Trophoblast cell (in vitro differentiated cells and primary cell): ENCODE data around the gene MPZL3.

Source experiments
- DNase-seq, 2 donors: peaks; one replicate each; pipeline ENCODE4 v3.0.0-alpha.2; 2016
- H2AFZ ChIP-seq: 2 replicates; pipeline ENCODE4 v1.6.1; 2013; ENCODE audit warnings: low read length, moderate library complexity, mild to moderate bottlenecking; ENCODE audit not compliant: insufficient read depth, poor library complexity
- H2AK5ac ChIP-seq: 2 replicates; pipeline ENCODE4 v1.6.1; 2013; ENCODE audit warnings: mild to moderate bottlenecking, low read length
- H2BK120ac ChIP-seq: 2 replicates; pipeline ENCODE4 v1.6.1; 2013; ENCODE audit warnings: low read length, mild to moderate bottlenecking, moderate library complexity; ENCODE audit not compliant: insufficient read depth, poor library complexity
- H2BK12ac ChIP-seq: 2 replicates; pipeline ENCODE4 v1.6.1; 2013; ENCODE audit warnings: mild to moderate bottlenecking, low read length, moderate library complexity
- H2BK5ac ChIP-seq: 2 replicates; pipeline ENCODE4 v1.6.1; 2013; ENCODE audit warnings: low read length, low read depth, moderate library complexity, mild to moderate bottlenecking; ENCODE audit not compliant: poor library complexity
- H3K14ac ChIP-seq: 2 replicates; pipeline ENCODE4 v1.6.1; 2013; ENCODE audit warnings: mild to moderate bottlenecking, low read length
- H3K18ac ChIP-seq: 2 replicates; pipeline ENCODE4 v1.6.1; 2013; ENCODE audit warnings: mild to moderate bottlenecking, low read length
- H3K23ac ChIP-seq: 2 replicates; pipeline ENCODE4 v1.6.1; 2013; ENCODE audit warnings: low read length
- H3K27ac ChIP-seq: 2 replicates; pipeline ENCODE4 v1.5.1; 2013; ENCODE audit warnings: low read depth, mild to moderate bottlenecking, inconsistent platforms, low read length, moderate library complexity
- H3K27me3 ChIP-seq: 2 replicates; pipeline ENCODE4 v1.6.1; 2013; ENCODE audit warnings: inconsistent platforms, mild to moderate bottlenecking, low read length, moderate library complexity; ENCODE audit not compliant: insufficient read depth
- H3K36me3 ChIP-seq, 2 experiments: 1 replicate in 1 of 2; 2 replicates in 1 of 2; pipeline ENCODE4 v1.6.1; 2013; ENCODE audit warnings: low read length in 2 of 2, mild to moderate bottlenecking in 2 of 2, moderate library complexity in 1 of 2; ENCODE audit not compliant: insufficient read depth in 2 of 2, control insufficient read depth in 1 of 2
- H3K4ac ChIP-seq: 2 replicates; pipeline ENCODE4 v1.6.1; 2013; ENCODE audit warnings: low read depth, mild to moderate bottlenecking, low read length, moderate library complexity
- H3K4me1 ChIP-seq, 2 experiments: 1 replicate in 1 of 2; 2 replicates in 1 of 2; pipeline ENCODE4 v1.6.1; 2013; ENCODE audit warnings: low read length in 2 of 2, mild to moderate bottlenecking in 2 of 2, moderate library complexity in 1 of 2; ENCODE audit not compliant: insufficient read depth in 2 of 2, control insufficient read depth in 1 of 2
- H3K4me2 ChIP-seq: 2 replicates; pipeline ENCODE4 v1.6.1; 2013; ENCODE audit warnings: inconsistent platforms, mild to moderate bottlenecking, low read length, moderate library complexity
- H3K4me3 ChIP-seq: 2 replicates; pipeline ENCODE4 v1.5.1; 2013; ENCODE audit warnings: mild to moderate bottlenecking, low read depth, low read length, inconsistent platforms
- H3K79me1 ChIP-seq: one replicate; pipeline ENCODE4 v1.6.1; 2013; ENCODE audit warnings: low read length
- H3K79me2 ChIP-seq: 2 replicates; pipeline ENCODE4 v1.6.1; 2013; ENCODE audit warnings: low read length, mild to moderate bottlenecking; ENCODE audit not compliant: control insufficient read depth, insufficient read depth, poor library complexity
- H3K9ac ChIP-seq: 2 replicates; pipeline ENCODE4 v1.6.1; 2013; ENCODE audit warnings: mild to moderate bottlenecking, low read length
- H3K9me3 ChIP-seq: 2 replicates; pipeline ENCODE4 v1.6.1; 2013; ENCODE audit warnings: low read depth, mild to moderate bottlenecking, control low read depth, inconsistent platforms, low read length; ENCODE audit not compliant: insufficient read depth
- H4K12ac ChIP-seq: 2 replicates; pipeline ENCODE4 v1.6.1; 2013; ENCODE audit warnings: low read depth, mild to moderate bottlenecking, low read length, moderate library complexity
- H4K8ac ChIP-seq: 2 replicates; pipeline ENCODE4 v1.6.1; 2013; ENCODE audit warnings: low read depth, mild to moderate bottlenecking, low read length, moderate library complexity
- H4K91ac ChIP-seq: one replicate; pipeline ENCODE4 v1.6.1; 2013; ENCODE audit warnings: low read depth, mild to moderate bottlenecking, low read length, moderate library complexity
- WGBS: extraction: QIAGEN DNeasy Blood & Tissue Kit; methylation state at CpG from one replicate; pipeline ENCODE4 v1.1.7; 2013; ENCODE audit warnings: missing lambda C conversion rate; ENCODE audit not compliant: insufficient read length, insufficient coverage; ENCODE audit errors: extremely low coverage; 5-methylcytosine and 5-hydroxymethylcytosine counted together

The MPZL3 gene

DNA sequence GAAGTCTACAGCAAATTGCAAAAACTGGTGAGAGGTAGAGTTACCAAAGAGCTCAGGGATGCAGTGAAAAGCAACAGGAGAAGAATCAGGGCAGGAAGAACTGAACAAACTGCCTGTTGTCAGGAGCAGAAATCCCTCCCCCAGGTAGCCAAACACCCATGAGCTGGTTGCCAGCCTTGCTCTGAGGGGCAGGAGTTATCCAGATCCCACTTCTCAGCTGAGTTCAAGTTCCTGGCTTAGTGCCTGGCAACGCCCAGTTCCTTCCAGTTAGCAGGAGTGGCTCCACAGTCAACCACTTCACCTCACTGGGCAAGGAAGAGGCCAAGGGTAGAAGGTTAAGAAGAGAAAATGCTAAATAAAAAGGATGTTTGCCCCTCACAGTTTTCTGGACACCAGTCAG, 13.8 kb upstream of the MPZL3 start:
- H2AFZ ChIP-seq = no peak overlapping the region
- no peak overlapping the region for H2BK12ac ChIP-seq
- H3K27me3 ChIP-seq = peaks cover 4% of the 10 kb centered on the region
- no peaks in the 10 kb centered on the region for H3K79me1 ChIP-seq
- no peak overlapping the region for H3K4ac ChIP-seq
- H3K18ac ChIP-seq = no peak overlapping the region
- H2BK120ac ChIP-seq = no peak overlapping the region
- no peak overlapping the region for H3K4me3 ChIP-seq
- H4K8ac ChIP-seq = no peak overlapping the region
- H3K4me2 ChIP-seq = no peak overlapping the region
- no CpG with 5 or more reads among the region's 1 CpG for WGBS
- no peaks in the 10 kb centered on the region for H3K79me2 ChIP-seq
- no peak overlapping the region for H3K14ac ChIP-seq
- no peak overlapping the region for H3K23ac ChIP-seq
- H3K27ac ChIP-seq = no peak overlapping the region
- no peak overlapping the region for H2AK5ac ChIP-seq
- no peak overlapping the region for H4K91ac ChIP-seq
- H3K9ac ChIP-seq = no peak overlapping the region
- DNase-seq = no peak
- no peaks in the 10 kb centered on the region for H3K9me3 ChIP-seq
- H3K4me1 ChIP-seq = peaks cover 2 to 6% of the 10 kb centered on the region in 2 experiments
- no peak overlapping the region for H2BK5ac ChIP-seq
- H4K12ac ChIP-seq = no peak overlapping the region
- no peaks in the 10 kb centered on the region for H3K36me3 ChIP-seq

DNA sequence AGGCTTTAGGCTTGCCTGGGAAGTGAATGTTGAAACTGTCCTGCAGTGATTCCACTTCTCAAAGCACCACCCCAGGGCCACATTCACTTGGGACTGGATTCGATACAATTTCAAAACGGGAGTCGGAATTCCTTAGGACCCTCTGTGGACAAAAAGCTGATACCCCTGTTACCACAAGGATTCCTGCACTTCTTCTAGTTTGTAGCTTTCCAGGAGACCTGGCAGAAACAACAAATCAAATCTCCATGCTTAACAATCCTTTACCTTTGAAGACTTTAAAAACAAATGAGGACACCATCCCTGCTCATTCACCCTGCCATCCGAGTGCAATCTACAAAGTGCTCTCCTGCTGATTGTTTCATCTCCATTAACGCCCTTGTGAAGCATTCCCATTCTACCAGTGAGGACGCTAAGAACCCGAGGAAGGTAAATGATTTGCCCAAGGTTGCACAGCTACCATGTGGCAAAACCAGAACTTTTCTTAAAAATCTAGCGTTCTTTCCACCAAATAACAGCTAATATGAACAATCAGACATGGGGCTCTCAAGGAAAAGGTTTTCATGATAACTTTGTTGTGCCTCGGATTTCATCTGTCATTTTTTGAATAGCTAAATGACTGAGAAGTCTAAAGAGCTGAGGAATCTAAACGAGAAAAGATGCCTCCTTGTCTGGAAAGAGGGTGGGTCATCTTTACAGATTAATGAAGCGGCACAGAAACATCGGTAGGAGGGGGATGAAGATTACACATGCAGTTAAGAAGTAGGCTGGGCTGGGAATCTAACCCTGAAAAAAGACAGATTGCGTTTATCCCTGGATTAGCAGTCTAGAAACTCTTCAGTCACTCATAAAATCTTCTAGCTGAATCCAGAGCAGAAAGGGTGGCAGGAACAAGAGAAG, 12.7 kb upstream of the MPZL3 start:
- Histone ChIP-seq H3K79me1 (no peaks in the 10 kb centered on the region), H3K9me3 (no peaks in the 10 kb centered on the region), H2AK5ac (no peak overlapping the region), H2AFZ (no peak overlapping the region), H2BK12ac (no peak overlapping the region), H3K9ac (no peak overlapping the region), H3K18ac (no peak overlapping the region), H3K4me2 (peak overlapping the region; percentile 60), H3K4me3 (no peak overlapping the region), H4K8ac (no peak overlapping the region), H2BK120ac (no peak overlapping the region), H3K36me3 (no peaks in the 10 kb centered on the region), H3K79me2 (no peaks in the 10 kb centered on the region), H3K4ac (no peak overlapping the region), H2BK5ac (no peak overlapping the region), H3K27ac (no peak overlapping the region), H3K4me1 (peaks cover 2 to 6% of the 10 kb centered on the region in 2 experiments), H4K12ac (no peak overlapping the region), H3K27me3 (peaks cover 4% of the 10 kb centered on the region), H3K14ac (no peak overlapping the region), H4K91ac (no peak overlapping the region), H3K23ac (no peak overlapping the region)
- no peak for DNase-seq
- no CpG with 5 or more reads among the region's 13 CpGs for WGBS

DNA sequence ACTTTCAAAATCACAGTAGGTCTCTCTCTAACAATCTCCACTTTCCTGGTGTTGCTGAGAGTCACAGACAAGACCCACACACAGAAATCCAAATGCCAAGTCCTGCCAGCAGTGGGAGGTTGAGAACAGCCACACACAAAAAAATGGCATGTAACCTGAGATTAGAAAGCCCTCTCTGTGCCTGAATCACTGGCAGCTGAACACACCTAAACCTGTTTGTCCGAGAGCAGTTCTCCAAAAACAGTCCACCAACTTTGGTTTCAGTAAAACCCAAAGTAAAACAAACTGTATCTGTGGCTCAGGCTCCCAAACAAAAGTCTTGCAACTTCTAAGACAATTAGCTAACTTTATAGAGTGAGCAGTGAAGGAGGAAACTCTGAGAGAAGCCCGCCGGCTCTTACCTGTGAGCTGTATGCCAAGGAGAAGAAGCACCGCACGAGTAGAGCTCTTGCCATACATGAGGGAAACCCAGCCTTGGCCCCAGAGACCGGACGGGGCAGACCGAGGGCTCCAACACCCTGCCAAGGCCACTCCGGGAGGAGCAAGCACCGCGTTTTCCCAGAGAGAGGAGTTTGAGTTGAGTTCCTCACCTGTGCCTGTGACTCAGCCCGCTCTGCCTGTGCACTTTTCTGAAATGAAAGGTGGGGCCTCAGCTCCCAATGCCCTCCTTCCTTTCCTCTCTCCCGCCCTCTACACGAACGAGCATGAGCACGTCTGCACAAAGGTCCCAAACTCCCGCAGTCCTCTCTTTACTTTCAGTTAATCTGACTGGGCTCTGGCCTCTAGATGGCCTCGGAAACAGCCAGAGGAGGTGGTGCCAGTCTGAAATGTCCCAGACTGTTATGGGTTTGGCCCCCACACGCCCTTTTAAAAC, 11.8 kb upstream of the MPZL3 start, which contains the start of gene MPZL2:
MPZL2 (minus strand) TSS at position 603 of the 874 bp plus-strand sequence; CDS start at position 459, 144 bp downstream.
- H3K79me2 ChIP-seq = no peaks in the 10 kb centered on the region
- H2AFZ ChIP-seq = no peak within 1 kb of the TSS
- H2AK5ac ChIP-seq = no peak within 1 kb of the TSS
- H3K9ac ChIP-seq = no peak within 1 kb of the TSS
- no peak within 1 kb of the TSS for H2BK12ac ChIP-seq
- H3K4me2 ChIP-seq = peak within 1 kb of the TSS; percentile 60
- DNase-seq = peak in 1 of 2 donors; percentile 3
- no peak within 1 kb of the TSS for H4K8ac ChIP-seq
- H3K9me3 ChIP-seq = no peaks in the 10 kb centered on the region
- no peaks in the 10 kb centered on the region for H3K36me3 ChIP-seq
- no peak within 1 kb of the TSS for H4K12ac ChIP-seq
- H2BK5ac ChIP-seq = no peak within 1 kb of the TSS
- H3K4ac ChIP-seq = no peak within 1 kb of the TSS
- H3K27ac ChIP-seq = no peak within 1 kb of the TSS
- no peak within 1 kb of the TSS for H3K14ac ChIP-seq
- peaks cover 2 to 6% of the 10 kb centered on the region in 2 experiments for H3K4me1 ChIP-seq
- no peak within 1 kb of the TSS for H3K18ac ChIP-seq
- H3K4me3 ChIP-seq = peak within 1 kb of the TSS; percentile 11
- peaks cover 4% of the 10 kb centered on the region for H3K27me3 ChIP-seq
- no peaks in the 10 kb centered on the region for H3K79me1 ChIP-seq
- H2BK120ac ChIP-seq = no peak within 1 kb of the TSS
- WGBS = no CpG with 5 or more reads among the region's 19 CpGs
- no peak within 1 kb of the TSS for H3K23ac ChIP-seq
- H4K91ac ChIP-seq = no peak within 1 kb of the TSS

DNA sequence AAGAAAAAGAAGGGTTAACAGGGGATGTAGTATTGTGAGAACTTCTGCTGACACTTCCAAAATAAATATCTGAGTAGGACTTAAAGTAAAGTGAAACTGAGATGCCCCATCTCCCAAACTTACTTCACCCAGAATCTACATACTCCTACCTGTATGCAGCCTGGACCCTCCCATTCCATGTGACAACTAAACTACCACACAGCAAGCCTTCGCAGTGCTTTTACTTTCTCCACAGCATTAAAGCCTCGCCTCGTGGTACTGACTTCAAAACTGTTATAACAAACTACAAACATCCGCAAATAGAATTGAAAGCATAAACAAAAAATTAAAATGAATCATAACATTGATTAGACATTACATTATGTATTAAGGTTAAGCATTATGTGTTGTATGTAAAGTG, 10.9 kb upstream of the MPZL3 start:
- Histone ChIP-seq H2BK120ac (no peak overlapping the region), H4K12ac (no peak overlapping the region), H3K9me3 (no peaks in the 10 kb centered on the region), H3K27me3 (peaks cover 4% of the 10 kb centered on the region), H3K23ac (no peak overlapping the region), H3K9ac (no peak overlapping the region), H3K4me2 (no peak overlapping the region), H3K36me3 (no peaks in the 10 kb centered on the region), H3K27ac (no peak overlapping the region), H2BK12ac (no peak overlapping the region), H2AFZ (no peak overlapping the region), H3K4ac (no peak overlapping the region), H3K79me2 (no peaks in the 10 kb centered on the region), H2AK5ac (no peak overlapping the region), H3K4me3 (no peak overlapping the region), H2BK5ac (no peak overlapping the region), H3K18ac (no peak overlapping the region), H4K91ac (no peak overlapping the region), H3K4me1 (peaks cover 2 to 6% of the 10 kb centered on the region in 2 experiments), H3K79me1 (no peaks in the 10 kb centered on the region), H3K14ac (no peak overlapping the region), H4K8ac (no peak overlapping the region)
- WGBS = no CpG with 5 or more reads among the region's 4 CpGs
- DNase-seq = no peak
